ENCODE results near the gene CCNY. TPM values are rescaled to one million over a fixed set of nuclear protein-coding genes. Genes with fewer than 3 reads are reported as not detected.

Gene CCNY
- total RNA-seq, 1 experiment from 2014 or later = 59.1 TPM

DNA sequence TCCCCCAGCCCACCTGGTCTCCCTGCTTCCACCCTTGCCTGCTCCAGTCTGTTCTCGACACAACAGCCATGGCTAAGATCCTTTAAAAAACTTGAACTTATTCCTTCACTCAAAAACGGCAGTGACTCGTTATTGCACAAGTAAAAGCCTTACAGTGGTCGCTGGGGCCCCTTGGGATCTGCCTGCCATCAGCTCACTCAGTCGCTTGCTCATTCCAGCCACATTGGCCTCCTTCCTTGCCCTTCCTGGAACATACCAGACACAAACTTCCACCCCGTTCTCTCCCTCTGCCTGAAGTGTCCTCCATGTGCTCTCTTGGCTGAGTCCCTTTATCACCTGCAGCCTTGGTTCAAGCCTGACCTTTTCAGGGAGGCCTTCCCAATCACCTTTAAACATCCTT is 4.7 kb downstream of the CCNY start:
- Mint-ChIP-seq H3K27me3 (ENCODE audit: unreplicated experiment) (no peaks in the 10 kb centered on the region), H3K9me3 (ENCODE audit: low read depth, unreplicated experiment) (no peaks in the 10 kb centered on the region), H3K4me1 (ENCODE audit: low read depth, unreplicated experiment) (peaks cover 21% of the 10 kb centered on the region), H3K4me3 (ENCODE audit: low read depth, unreplicated experiment) (no peak overlapping the region), H3K36me3 (ENCODE audit: insufficient read depth, unreplicated experiment) (peaks cover 26% of the 10 kb centered on the region), H3K27ac (ENCODE audit: unreplicated experiment) (no peak overlapping the region)
- TF ChIP-seq, protein P1, sequence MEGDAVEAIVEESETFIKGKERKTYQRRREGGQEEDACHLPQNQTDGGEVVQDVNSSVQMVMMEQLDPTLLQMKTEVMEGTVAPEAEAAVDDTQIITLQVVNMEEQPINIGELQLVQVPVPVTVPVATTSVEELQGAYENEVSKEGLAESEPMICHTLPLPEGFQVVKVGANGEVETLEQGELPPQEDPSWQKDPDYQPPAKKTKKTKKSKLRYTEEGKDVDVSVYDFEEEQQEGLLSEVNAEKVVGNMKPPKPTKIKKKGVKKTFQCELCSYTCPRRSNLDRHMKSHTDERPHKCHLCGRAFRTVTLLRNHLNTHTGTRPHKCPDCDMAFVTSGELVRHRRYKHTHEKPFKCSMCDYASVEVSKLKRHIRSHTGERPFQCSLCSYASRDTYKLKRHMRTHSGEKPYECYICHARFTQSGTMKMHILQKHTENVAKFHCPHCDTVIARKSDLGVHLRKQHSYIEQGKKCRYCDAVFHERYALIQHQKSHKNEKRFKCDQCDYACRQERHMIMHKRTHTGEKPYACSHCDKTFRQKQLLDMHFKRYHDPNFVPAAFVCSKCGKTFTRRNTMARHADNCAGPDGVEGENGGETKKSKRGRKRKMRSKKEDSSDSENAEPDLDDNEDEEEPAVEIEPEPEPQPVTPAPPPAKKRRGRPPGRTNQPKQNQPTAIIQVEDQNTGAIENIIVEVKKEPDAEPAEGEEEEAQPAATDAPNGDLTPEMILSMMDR (IDR thresholded peaks at IDR 0.05; ENCODE audit: unreplicated experiment) = no peak
- CTCF ChIA-PET = no interaction called here
- BruUV-seq (replicated peaks) = no TSS peak
- no peak for DNase-seq
- intact Hi-C loops (cut with micrococcal nuclease; ENCODE audit: unreplicated experiment) = no loop called here

DNA sequence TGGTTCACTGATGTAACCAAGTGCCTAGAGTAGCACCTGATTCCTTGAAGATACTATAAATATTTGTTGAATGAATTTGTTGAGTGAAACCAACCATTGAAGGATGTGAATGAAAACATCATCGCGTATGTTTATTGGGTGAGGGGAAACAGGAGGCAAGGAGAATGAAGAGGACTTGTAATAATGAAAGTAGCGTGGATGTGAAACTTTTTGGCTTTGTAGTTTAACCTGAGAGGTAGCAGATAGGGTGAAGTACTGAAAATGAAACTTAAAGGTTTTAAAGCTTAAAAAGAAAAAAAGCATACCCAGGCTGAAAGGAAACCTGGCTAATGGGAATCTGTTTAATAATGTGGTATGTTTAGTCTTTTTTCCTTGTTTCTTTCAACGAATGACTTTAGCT is 5.2 kb downstream of the CCNY start:
- DNase-seq = no peak
- BruUV-seq (replicated peaks) = no TSS peak
- CTCF ChIA-PET = no interaction called here
- TF ChIP-seq, protein P1 (IDR thresholded peaks at IDR 0.05; ENCODE audit: unreplicated experiment) = no peak
- intact Hi-C loops (cut with micrococcal nuclease; ENCODE audit: unreplicated experiment) = no loop called here
- Mint-ChIP-seq H3K4me1 (ENCODE audit: low read depth, unreplicated experiment) (peaks cover 21% of the 10 kb centered on the region), H3K9me3 (ENCODE audit: low read depth, unreplicated experiment) (no peaks in the 10 kb centered on the region), H3K27ac (ENCODE audit: unreplicated experiment) (no peak overlapping the region), H3K27me3 (ENCODE audit: unreplicated experiment) (no peaks in the 10 kb centered on the region), H3K36me3 (ENCODE audit: insufficient read depth, unreplicated experiment) (peaks cover 21% of the 10 kb centered on the region), H3K4me3 (ENCODE audit: low read depth, unreplicated experiment) (no peak overlapping the region)

DNA sequence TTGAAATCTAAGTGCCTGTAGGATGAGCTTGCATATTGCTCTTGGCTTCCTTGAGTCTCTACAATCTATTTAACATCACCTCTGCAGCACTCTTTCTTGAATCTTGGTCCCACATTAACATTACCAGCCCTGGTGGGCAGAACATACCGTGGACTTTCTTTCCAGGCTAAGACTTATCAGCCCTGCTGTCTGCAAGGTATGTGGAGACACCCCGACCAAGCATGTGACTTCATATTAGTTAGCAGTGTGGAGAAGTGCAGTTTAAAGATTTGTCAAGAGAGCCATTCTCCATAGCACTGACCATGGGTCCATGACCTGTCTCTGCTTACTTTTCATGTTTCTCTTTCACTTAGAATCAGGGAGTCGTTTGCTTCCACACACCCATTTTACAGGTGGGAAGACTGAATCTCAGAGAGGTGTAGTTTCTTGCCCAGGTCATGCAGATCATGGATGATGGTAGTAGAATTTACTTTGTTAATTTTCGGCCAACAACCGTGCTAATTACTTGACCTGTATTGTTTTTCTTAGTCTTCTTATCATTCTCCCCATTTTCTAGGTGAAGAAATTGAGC is 6.0 kb downstream of the CCNY start:
- Mint-ChIP-seq H3K27ac (ENCODE audit: unreplicated experiment) (no peak overlapping the region), H3K36me3 (ENCODE audit: insufficient read depth, unreplicated experiment) (peaks cover 14% of the 10 kb centered on the region), H3K27me3 (ENCODE audit: unreplicated experiment) (no peaks in the 10 kb centered on the region), H3K4me3 (ENCODE audit: low read depth, unreplicated experiment) (no peak overlapping the region), H3K4me1 (ENCODE audit: low read depth, unreplicated experiment) (peaks cover 21% of the 10 kb centered on the region), H3K9me3 (ENCODE audit: low read depth, unreplicated experiment) (no peaks in the 10 kb centered on the region)
- TF ChIP-seq, protein P1 (IDR thresholded peaks at IDR 0.05; ENCODE audit: unreplicated experiment) = no peak
- intact Hi-C loops (cut with micrococcal nuclease; ENCODE audit: unreplicated experiment) = no loop called here
- no TSS peak for BruUV-seq (replicated peaks)
- CTCF ChIA-PET = interaction anchor here (0.6 to 0.7 kb wide), 2 partner anchors 12 to 90 kb away, joined by 5 read pairs; no protein-coding TSS in a partner anchor
- no peak for DNase-seq

DNA sequence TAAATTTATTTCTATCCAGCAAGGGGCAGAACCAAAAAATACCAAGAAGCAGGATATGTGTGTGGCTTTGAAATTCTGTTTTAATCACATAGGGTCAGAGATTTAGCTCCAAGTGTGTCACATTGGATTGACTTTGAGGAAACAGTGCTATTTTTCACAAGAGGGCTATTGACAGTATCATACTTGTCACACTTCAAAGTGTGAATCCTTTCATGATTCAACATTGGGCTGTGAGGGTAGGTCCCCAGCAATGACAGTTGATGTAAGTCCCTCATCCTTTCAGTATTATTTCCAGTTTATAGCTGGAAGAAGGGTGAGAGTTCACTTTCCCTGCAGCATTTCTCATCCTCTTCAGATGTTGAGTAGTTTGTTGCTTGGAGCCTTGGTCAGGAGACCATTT is 7.4 kb downstream of the CCNY start:
- BruUV-seq (replicated peaks) = no TSS peak
- peaks cover 21% of the 10 kb centered on the region for H3K4me1 Mint-ChIP-seq (ENCODE audit: low read depth, unreplicated experiment)

More for the DNA sequence above, 7.4 kb downstream of the CCNY start:
- CTCF ChIA-PET = no interaction called here
- Mint-ChIP-seq H3K4me3 (ENCODE audit: low read depth, unreplicated experiment) (no peak overlapping the region), H3K36me3 (ENCODE audit: insufficient read depth, unreplicated experiment) (no peaks in the 10 kb centered on the region), H3K27me3 (ENCODE audit: unreplicated experiment) (no peaks in the 10 kb centered on the region), H3K9me3 (ENCODE audit: low read depth, unreplicated experiment) (no peaks in the 10 kb centered on the region), H3K27ac (ENCODE audit: unreplicated experiment) (no peak overlapping the region)
- intact Hi-C loops (cut with micrococcal nuclease; ENCODE audit: unreplicated experiment) = no loop called here
- TF ChIP-seq, protein P1 (IDR thresholded peaks at IDR 0.05; ENCODE audit: unreplicated experiment) = no peak
- no peak for DNase-seq

Data from Calu3 (cell line).